ENCODE data around the gene ZNF175. TPM values are rescaled to one million over a fixed set of nuclear protein-coding genes. Genes with fewer than 3 reads are reported as not detected.

The ZNF175 gene
- total RNA-seq, 1 donor from 2014 or later: 15.1 TPM

GRCh38 chr19:51626675-51627074, 55.6 kb downstream of the ZNF175 start:
- no peaks in the 10 kb centered on the region for H3K79me2 ChIP-seq (ENCODE audit: insufficient read depth, low read length)
- no peak overlapping the region for H3K4me2 ChIP-seq (ENCODE audit: low read length)
- no peak overlapping the region for H3K4me3 ChIP-seq (ENCODE audit: insufficient read depth, low read depth, low read length)
- Mint-ChIP-seq H3K9me3 (ENCODE audit: unreplicated experiment) (peaks cover 20% of the 10 kb centered on the region), H3K36me3 (ENCODE audit: low read depth, unreplicated experiment) (no peaks in the 10 kb centered on the region), H3K27ac (ENCODE audit: unreplicated experiment) (no peak overlapping the region), H3K27me3 (ENCODE audit: low read depth, unreplicated experiment) (peaks cover 4% of the 10 kb centered on the region), H3K4me1 (ENCODE audit: low read depth, unreplicated experiment) (no peaks in the 10 kb centered on the region), H3K4me3 (ENCODE audit: unreplicated experiment) (no peak overlapping the region)
- no peaks in the 10 kb centered on the region for H3K36me3 ChIP-seq (ENCODE audit: insufficient read depth, low read length)
- H3K4me1 ChIP-seq (ENCODE audit: insufficient read depth, low read length): no peaks in the 10 kb centered on the region
- no peak overlapping the region for H3K27ac ChIP-seq (ENCODE audit: low read depth, low read length)
- no peaks in the 10 kb centered on the region for H4K20me1 ChIP-seq (ENCODE audit: insufficient read depth, low read length)
- no peaks in the 10 kb centered on the region for H3K27me3 ChIP-seq (ENCODE audit: insufficient read depth, low read length)
- DNase-seq (ENCODE audit: low read depth) (no peak), FAIRE-seq (no peak)
- no peak overlapping the region for H2AFZ ChIP-seq (ENCODE audit: low read depth, low read length)
- no peak overlapping the region for H3K9ac ChIP-seq (ENCODE audit: low read length)
- peaks cover 6% of the 10 kb centered on the region for H3K9me3 ChIP-seq (ENCODE audit: insufficient read depth, low read depth, low read length)
- TF ChIP-seq, protein P1, sequence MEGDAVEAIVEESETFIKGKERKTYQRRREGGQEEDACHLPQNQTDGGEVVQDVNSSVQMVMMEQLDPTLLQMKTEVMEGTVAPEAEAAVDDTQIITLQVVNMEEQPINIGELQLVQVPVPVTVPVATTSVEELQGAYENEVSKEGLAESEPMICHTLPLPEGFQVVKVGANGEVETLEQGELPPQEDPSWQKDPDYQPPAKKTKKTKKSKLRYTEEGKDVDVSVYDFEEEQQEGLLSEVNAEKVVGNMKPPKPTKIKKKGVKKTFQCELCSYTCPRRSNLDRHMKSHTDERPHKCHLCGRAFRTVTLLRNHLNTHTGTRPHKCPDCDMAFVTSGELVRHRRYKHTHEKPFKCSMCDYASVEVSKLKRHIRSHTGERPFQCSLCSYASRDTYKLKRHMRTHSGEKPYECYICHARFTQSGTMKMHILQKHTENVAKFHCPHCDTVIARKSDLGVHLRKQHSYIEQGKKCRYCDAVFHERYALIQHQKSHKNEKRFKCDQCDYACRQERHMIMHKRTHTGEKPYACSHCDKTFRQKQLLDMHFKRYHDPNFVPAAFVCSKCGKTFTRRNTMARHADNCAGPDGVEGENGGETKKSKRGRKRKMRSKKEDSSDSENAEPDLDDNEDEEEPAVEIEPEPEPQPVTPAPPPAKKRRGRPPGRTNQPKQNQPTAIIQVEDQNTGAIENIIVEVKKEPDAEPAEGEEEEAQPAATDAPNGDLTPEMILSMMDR (IDR thresholded peaks at IDR 0.05; ENCODE audit: insufficient read depth, low read depth, low read length): no peak
- no peak for TF ChIP-seq EZH2 (IDR thresholded peaks at IDR 0.05; ENCODE audit: insufficient read depth, low read length)

GRCh38 chr19:51627491-51628138, 56.5 kb downstream of the ZNF175 start:
- no peaks in the 10 kb centered on the region for H3K79me2 ChIP-seq (ENCODE audit: insufficient read depth, low read length)
- TF ChIP-seq, protein P1 (IDR thresholded peaks at IDR 0.05; ENCODE audit: insufficient read depth, low read depth, low read length): no peak
- TF ChIP-seq EZH2 (IDR thresholded peaks at IDR 0.05; ENCODE audit: insufficient read depth, low read length): no peak
- H2AFZ ChIP-seq (ENCODE audit: low read depth, low read length): no peak overlapping the region
- no peaks in the 10 kb centered on the region for H3K27me3 ChIP-seq (ENCODE audit: insufficient read depth, low read length)
- Mint-ChIP-seq H3K27me3 (ENCODE audit: low read depth, unreplicated experiment) (peaks cover 4% of the 10 kb centered on the region), H3K4me3 (ENCODE audit: unreplicated experiment) (no peak overlapping the region), H3K36me3 (ENCODE audit: low read depth, unreplicated experiment) (no peaks in the 10 kb centered on the region), H3K27ac (ENCODE audit: unreplicated experiment) (no peak overlapping the region), H3K9me3 (ENCODE audit: unreplicated experiment) (peaks cover 18% of the 10 kb centered on the region), H3K4me1 (ENCODE audit: low read depth, unreplicated experiment) (no peaks in the 10 kb centered on the region)
- H3K4me1 ChIP-seq (ENCODE audit: insufficient read depth, low read length): no peaks in the 10 kb centered on the region
- no peaks in the 10 kb centered on the region for H4K20me1 ChIP-seq (ENCODE audit: insufficient read depth, low read length)
- DNase-seq (ENCODE audit: low read depth) (no peak), FAIRE-seq (no peak)
- H3K27ac ChIP-seq (ENCODE audit: low read depth, low read length): no peak overlapping the region
- no peak overlapping the region for H3K4me3 ChIP-seq (ENCODE audit: insufficient read depth, low read depth, low read length)
- peaks cover 6% of the 10 kb centered on the region for H3K9me3 ChIP-seq (ENCODE audit: insufficient read depth, low read depth, low read length)
- no peak overlapping the region for H3K4me2 ChIP-seq (ENCODE audit: low read length)
- H3K9ac ChIP-seq (ENCODE audit: low read length): no peak overlapping the region
- H3K36me3 ChIP-seq (ENCODE audit: insufficient read depth, low read length): no peaks in the 10 kb centered on the region
